DMS114 treated with DMSO at 0.1 percent for 48 hours (cell line): ENCODE measurements around the gene AMN.

Experiments used
- DNase-seq: peaks from one replicate; lab custom pipeline; 2025; ENCODE audit not compliant: unreplicated experiment; lab: John Stamatoyannopoulos, UW

Gene AMN

DNA sequence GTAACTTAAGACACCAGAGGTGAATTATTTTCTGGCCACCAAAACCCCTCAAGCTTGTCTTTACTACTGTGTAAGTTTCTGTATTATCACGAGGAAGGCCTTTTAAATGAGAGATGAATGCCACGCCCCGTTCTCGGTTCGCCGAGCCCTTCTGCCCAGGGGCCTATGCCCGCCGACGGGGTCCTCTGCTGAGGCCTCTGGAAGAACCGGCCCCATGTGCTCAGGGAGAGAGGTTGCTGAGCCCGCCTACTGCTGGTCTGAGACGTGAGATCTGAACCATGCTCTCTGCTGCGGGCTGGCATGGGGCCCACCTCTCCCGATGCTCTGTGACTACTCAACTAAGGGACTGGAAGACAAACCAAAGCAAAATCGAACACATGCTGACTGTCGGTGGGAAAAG lies 21.0 kb downstream of the AMN start:
- DNase-seq, result no peak

DNA sequence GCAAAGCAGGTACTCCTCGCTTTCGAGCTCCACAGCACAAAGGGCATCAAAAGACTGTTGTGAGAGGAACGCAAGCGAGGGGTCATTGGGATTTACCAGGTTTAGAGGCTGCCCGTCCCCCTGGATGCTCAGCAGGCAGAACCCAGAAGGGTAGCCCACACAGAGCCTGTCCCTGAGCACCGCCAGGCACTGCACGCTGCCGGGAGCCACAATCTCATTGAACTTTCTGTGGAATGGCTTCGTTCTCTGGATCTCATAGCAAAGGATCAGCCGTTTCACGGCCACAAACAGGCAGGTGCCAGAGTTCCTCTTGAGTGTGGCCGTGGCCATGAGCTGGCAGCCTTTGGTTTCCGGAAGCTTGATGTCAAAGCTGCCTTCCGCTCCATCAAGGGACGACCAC lies 21.5 kb downstream of the AMN start:
- DNase-seq, result no peak

DNA sequence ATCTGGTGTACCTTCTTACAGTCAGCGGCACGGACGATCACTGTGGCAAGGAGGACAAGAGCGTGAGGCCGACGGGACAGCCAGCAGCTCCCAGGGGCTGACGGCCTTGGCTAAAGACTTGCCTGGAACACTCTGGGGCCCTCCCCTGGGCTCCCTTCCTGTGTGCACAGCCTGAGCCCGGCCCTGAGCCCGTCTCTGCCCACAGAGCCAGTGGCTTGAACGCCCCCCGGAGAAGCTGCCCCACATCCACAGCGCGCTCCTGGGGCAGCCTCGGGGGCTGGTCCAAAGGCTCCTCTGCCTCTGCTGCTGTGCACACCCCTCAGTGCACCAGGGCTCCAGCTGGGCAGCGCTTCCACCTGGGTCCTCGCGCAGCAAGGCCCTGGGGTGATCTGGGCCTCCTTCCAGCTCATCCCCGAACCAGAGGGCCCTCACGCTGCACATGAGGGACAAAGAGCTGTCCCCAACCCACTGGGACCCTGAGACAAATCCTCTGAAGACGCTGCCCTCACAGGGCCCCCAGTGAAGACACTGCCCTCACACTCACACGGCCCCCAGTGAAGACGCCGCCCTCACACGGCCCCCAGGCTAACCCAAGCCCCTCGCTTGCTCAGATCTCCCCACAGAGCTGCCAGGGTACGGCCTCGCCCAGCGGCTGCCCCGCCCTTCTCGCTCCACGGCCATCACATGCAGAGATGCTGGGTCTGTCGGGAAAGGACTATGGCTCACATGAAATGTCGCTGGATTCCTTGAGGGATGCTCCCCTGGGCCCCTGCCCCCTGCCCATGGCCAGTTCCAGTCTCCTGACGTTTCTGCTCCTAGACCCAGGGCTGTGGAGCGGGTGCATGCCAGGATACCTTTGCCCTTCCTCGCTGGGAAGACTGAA lies 22.2 kb downstream of the AMN start:
- DNase-seq, result no peak

DNA sequence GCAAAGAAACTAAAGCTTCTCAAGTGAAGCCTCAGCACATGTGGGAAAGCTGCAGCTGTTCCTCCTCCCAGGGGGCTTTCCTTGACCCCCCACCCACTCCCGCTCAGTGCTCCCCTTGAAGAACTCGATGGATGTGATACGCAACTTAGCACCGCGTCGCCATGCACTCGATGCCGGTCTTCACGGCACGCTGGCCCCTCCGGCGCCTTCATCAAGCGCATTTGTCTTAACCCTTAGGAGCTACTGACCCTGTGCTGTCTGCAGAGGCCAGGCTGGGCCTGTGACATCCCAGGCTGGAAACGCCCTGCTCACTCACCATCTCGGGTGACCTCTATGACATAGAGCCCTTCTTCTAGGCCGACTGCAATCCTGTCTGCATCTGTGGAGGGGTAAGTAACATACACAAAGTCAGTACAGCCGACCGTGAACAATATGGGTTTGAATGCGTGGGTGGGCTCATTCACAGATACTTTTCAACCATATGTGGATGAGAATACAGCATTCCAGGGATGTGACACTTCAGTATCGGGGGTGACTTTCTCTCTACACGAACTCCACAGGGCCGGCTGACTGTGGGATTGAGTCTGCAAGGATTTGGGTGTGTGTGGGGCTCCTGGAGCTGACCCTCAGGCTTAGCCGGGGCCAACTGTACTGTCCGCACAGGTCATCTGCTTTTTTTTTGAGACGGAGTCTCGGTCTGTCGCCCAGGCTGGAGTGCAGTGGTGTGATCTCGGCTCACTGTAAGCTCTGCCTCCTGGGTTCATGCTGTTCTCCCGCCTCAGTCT lies 23.1 kb downstream of the AMN start:
- no peak for DNase-seq

DNA sequence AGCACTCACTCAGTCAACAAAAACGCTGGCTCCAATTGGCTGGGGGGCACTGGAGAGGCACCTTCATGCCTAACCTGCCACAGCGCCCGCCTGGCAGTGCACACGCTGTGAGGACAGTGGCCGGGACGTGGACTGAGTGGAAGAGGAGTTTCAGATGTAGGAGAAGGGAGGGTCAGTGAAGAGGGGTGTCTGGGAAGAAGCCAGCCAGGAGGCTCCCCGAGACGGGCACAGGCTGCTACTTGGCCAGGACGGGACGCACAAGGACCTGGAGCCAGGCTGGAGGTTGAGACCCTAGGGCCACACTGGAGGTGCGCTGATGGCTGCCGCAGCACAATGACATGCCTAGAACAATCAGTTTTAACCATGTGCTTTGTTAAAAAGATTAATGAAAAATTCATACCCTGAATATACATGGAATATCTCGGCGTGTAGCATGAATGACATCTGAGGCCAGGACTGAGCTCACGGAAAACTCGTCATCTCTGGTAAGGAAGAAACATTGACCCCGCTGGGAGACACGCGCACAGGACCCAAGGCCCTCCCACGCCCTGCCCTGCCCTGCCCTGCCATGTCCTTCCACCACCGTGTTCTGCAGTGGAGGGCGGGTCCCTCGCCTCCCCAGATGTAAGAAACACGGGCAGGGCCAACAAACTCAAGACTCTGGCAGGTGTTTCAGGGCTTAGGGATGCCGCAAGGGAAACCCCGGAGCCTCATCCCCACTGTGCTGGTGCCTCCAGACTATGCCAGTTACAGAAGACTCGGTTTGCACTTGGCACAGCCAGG lies 25.0 kb downstream of the AMN start:
- no peak for DNase-seq

DNA sequence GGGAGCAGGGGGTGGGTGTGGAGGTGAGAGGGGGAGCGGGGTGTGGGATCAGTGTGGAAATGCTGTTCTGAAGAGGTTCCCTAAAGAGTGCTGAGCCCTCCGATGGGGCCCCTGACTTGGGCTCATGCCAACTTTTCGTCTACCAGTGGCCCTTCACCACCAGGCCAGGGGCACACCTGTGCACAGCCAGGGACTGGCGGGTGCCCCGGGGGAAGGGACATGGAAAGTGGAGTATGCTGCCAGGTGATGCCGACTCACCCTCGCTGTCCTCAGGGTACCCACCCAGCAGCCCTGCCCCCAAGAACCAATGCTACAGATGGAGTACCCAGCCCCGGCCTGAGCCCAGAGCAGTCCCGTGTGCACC lies 26.2 kb downstream of the AMN start:
- no peak for DNase-seq

DNA sequence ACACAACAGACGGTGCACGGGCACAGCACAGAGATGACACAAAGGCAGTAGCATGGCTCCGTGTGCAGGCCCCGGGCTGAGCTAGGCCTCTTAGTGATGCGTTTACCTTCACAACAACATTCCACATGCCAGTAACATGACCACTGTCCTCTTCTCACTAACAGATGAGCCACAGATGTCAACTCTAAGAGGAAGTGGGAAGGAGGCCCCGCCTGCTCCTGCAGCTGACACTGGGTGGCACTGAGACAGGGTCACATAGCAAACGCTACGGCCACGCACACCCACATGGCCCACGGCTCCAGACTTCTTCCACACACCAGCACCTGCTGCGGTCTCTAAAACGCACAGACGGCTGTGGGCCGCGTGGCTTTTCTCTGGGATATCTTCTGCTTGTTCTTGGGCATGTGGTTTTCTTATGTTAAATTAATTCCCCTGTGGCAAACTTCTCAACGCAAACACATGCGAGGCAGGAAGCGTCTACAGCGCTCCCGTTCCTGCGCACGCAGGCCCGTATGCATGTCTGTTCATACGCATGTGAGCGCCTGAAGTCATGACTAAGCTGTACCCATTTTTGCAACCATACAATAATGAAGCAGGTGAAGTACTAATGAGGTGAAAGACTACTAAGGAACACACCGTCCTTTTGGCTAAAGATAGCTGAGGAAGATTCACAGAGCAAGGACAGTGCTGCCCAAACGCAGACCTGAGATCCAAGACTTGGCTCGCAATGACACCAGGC lies 26.8 kb downstream of the AMN start:
- DNase-seq, result no peak

DNA sequence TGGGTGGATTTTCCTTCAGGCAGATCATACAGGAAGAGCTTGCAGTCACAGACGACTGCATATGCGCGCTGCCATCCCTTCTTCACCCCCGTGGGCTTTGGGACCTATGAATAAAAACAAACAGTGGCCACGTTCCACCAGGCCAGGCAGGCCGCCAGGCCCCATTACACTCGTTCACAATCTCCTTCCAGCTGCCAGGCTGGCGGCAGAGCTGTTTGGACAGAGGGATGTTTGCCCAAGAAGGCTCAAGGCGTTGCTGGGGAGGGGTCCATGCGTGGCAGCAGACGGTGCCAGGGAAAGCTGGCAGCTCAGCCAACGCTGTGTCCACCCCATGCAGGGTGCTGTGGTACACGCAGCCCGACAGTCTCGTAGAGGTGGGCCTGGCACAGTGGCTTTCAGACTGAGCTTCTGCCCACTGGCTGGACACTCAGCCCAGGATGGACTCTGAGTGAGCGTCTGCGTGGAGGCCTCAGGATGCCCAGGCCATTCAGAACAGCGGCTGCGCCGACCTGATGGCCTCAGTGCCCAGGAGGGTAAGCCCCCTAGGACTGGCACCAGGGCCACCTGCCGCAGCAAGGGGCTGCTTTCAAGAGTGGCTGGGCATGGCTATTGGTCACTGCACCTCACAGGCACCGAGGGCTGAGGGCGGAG lies 27.5 kb downstream of the AMN start:
- no peak for DNase-seq

DNA sequence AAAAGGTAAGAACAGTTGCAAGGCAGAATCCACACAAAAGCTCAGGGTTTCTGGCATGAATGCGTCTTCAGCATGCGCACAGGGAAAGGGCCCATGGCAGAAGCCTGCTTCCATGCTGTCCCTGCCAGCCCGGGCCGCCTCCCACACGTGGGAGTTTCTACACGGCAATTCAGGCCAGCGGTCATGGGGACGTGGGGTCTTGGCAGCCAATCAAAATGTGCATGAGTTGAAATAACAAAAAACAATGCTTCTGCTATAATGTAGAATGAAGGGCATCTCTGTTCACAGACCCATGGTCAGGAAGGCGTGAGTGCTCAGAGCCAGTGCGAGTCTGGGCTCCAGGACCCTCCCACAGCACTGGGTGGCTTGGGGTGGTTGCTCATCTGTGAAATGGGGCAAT lies 28.6 kb downstream of the AMN start:
- no peak for DNase-seq

DNA sequence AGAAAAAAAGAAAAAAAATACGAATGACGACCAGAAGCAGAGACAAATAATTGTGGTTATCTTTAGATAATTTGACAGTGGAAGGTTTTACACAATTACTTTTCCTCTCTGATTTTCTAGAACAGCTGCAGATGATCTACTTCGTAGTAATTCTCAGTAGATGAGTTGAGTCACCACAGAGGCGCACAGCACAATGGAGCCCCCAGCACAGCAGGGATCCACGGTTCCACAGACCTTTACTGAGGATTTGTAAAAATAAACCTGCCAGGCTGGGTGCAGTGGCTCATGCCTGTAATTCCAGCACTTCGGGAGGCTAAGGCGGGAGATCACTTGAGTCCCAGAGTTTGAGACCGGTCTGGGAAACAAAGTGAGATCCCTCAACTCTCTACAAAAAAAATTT lies 29.3 kb downstream of the AMN start:
- no peak for DNase-seq

DNA sequence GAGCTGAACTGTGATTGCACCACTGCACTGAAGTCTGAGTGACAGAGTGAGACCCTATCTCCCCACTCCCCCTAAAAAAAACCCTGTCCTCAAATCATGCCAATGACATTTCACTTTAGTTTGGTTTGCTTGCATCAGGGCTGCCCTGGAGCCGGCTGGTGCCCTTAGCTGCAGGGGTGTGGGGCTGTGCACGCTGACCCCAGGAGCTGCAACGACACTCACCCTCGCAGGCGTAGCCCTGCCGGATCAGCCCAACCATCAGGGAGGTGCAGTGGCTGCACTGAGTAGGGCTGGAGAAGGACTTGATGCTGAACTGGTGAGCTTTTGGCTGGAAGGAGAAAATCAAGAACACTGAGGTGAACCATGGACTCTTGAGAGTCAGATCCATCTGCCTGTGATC lies 29.8 kb downstream of the AMN start:
- no peak for DNase-seq

DNA sequence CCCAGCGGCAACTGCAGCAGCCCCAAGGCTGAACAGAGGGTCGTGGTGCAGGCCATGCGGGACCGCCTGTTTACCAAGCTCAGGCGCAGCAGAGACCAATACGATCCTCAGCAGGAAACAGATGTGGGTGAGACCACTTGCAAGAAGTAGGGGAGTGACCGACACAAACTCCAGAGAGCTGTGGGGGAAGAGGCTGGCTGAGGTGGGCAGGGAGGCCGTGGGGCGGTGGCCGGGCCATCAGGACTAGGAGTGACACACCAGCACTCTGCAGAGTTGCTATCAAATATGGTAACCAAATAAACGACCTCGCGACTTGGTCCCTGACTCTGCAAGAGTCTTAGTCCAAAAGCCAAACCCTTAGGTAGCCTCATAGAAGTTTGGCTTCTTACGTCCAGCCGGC lies 30.6 kb downstream of the AMN start:
- DNase-seq, result no peak

DNA sequence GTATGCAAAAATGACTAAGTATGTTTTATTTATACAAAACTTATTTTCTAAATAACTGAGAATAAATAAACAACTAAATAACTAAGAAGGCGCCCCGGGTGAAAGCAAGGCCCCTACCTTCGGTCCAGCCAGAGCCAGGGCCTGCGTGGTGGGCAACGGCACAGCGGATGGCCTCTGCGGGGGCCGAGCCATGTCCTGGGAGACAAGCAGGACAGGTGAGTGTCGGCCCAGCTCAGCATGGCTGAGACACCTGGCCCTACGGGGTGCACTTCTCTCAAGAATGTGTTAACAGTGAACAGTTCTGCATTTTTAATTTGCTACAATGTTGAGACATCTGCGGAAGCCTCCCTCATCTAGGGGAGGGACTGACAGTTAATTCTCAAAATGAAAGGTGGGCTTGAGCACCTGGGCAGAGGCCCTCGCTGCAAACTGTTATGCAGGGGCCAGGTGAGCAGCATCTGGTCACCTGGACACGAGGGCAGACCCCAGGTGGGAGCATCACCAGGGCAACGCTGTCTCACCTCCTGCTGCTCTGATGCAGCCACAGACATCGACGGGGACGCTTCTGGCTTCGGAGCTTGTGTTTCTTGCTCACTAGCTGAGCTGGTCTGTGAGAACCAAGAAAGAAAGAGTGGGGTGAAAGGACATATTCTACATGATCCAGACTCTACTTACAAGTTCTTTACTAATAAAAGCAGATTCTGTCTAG lies 31.8 kb downstream of the AMN start:
- no peak for DNase-seq

DNA sequence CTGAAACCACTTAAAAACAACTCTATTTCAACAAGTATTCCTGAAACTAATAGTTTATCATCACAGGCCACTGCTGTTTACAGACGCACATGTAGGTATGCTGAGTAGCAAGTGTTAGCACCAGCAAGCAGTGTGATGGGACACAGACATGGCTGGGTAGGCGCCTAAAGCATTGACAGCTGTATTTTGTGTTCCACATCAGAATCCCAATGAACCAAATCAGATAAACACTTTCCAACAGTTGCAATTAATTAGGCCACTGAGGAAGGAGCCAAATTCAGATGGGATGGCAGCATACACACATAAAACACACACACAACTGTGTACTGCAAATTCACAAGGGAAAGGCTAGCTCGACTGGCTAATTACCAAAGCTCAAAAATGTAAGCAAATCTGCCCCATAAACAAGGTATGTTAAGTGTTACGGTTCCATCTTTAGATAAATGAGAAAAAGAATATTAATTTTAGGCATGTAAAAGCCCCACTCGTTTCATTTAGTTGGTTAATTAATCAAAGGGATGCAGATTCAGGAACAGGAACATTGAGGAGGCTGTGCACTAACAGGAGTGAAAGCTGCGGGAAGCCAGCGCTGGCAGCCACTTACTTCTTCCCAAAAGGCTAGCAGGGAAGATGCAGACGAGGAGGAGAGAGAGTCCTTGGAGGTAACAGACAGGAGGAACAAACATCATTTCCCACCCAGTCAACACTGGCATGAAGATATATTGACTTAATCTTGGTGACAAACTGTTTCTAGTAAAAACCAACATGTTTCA lies 33.4 kb downstream of the AMN start:
- no peak for DNase-seq

DNA sequence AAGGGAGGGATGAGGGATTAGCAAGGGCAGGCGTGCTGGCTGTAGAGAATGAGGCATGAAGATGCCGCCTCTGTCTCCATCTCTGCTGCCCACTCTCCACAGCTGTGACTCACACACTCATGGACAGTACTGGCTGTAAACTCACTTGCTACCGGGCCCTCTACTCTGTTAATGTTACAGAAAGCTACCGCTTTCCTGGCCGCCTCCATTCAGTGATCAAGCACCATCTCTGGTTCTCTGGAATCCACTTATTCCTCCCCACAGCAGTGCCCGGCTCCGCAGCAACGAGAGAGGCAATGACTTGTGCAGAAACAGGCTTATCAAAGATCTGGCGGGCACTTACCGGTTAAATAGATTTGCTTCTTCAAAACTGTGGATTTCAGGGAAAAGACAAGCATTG lies 34.8 kb downstream of the AMN start:
- DNase-seq, result no peak

DNA sequence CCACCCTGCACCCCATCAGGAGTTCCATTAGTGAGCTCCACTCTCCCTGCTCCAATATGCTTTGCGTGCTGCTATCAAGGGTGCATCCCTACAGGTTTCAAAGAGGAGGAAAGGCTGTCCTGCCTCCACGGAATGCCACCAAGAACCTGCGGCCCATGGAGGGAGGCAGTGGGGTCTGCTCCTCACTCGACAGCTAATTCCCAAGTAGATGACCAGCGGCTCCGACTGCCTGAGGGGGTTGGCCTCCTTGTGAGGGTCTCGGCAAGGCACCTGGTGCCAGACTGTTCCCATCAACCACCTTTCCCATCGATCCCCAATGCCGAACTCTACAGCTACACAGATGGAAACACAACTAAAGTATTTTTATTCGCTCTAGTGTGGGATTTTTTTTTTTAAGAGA lies 36.0 kb downstream of the AMN start:
- no peak for DNase-seq

DNA sequence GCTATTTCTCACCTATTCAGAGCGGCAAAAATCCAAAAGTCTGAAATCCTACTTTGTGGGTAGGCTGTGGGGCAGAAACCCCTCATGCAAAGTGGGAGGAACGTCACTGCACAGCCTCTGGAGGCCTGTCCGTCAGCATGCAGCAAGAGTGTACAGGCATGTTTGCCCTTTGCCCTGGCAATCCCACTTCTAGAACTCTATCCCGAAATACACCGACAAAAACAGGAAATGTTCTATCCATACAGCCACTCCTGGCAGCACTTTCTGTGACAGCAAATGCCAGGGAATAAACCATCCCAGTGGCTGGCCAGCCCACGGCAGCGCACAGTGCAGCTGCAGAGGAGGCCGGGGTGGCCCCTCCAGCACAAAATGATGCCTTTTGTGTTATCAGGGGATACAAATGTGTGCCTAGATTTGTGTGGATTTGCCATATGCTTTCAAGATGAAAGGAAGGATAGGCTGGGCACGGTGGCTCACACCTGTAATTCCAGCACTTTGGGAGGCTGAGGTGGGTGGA lies 39.7 kb downstream of the AMN start:
- no peak for DNase-seq

DNA sequence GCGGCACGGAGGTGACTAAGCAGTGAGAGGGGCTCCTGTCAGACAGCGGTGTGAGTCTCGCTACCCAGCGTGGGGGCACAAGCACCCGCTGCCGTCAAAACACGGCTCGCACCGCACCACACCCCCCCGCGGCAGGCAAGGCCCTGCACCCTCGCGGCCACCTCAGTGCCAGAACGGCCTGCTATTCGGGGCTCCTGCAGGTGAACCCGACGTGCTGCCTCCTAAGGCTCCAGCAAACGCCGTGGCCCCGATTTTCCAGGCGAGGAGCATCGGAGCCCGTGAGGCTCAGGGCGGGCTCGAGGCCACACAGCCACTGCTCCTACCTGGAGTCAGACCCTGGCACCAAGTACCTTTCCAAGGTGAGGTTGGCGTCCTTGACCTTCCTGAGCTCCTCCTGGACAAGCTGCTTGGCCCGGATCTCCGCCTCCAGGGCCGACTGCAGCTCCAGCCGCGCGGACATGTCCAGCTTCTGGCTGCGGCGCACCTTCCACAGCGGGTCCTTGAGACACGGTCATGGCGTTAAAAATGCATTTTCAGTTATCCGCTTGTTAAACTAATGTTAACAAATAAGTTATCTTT lies 41.8 kb downstream of the AMN start:
- no peak for DNase-seq

DNA sequence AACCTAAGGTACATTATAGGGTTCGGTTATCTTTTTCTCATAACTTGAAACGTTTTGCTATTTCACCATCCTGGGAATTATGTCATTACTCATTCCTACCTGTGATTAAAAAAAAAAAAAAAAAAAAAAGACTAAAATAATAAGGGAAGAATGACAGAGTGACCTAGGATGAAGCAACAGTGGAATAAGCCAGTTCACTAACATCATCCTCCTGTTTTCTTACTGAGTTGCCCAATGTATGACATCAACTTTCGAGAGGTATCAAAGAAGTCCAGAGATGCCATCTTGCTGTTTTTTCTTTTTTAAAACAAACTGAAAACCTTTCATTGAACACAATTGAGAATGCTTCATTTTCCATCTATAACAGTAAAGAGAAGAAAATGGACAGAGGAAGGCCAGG lies 42.8 kb downstream of the AMN start:
- DNase-seq, result no peak
